IPS-18a (cell line): ENCODE data around the gene SLC43A1.

Source experiments
- H3K27ac ChIP-seq: one replicate; pipeline ENCODE4 v1.5.1; 2013; ENCODE audit warnings: low read length
- H3K27me3 ChIP-seq: one replicate; pipeline ENCODE4 v1.6.1; 2013; ENCODE audit warnings: mild to moderate bottlenecking, low read length; ENCODE audit not compliant: control insufficient read depth, insufficient read depth
- H3K36me3 ChIP-seq: one replicate; pipeline ENCODE4 v1.6.1; 2013; ENCODE audit warnings: low read depth, low read length; ENCODE audit not compliant: control insufficient read depth
- H3K4me1 ChIP-seq: one replicate; pipeline ENCODE4 v1.6.1; 2013; ENCODE audit warnings: low read depth, low read length; ENCODE audit not compliant: control insufficient read depth
- H3K4me3 ChIP-seq: one replicate; pipeline ENCODE4 v1.5.1; 2013; ENCODE audit warnings: low read length
- H3K9ac ChIP-seq: one replicate; pipeline ENCODE4 v1.6.1; 2013; ENCODE audit warnings: mild to moderate bottlenecking, low read length, moderate library complexity
- H3K9me3 ChIP-seq: one replicate; pipeline ENCODE4 v1.6.1; 2013; ENCODE audit warnings: low read depth, low read length; ENCODE audit not compliant: control insufficient read depth

The SLC43A1 gene

GRCh38 chr11:57481915-57482781, 33.4 kb downstream of the SLC43A1 start:
- Histone ChIP-seq H3K4me1 (peaks cover 3% of the 10 kb centered on the region), H3K27me3 (peaks cover 49% of the 10 kb centered on the region), H3K4me3 (peak overlapping the region; percentile 62), H3K9ac (peak overlapping the region; percentile 42), H3K27ac (no peak overlapping the region), H3K36me3 (peaks cover 7% of the 10 kb centered on the region), H3K9me3 (no peaks in the 10 kb centered on the region)

GRCh38 chr11:57481315-57481714, 34.2 kb downstream of the SLC43A1 start:
- peaks cover 3% of the 10 kb centered on the region for H3K4me1 ChIP-seq
- no peak overlapping the region for H3K4me3 ChIP-seq
- H3K9ac ChIP-seq: no peak overlapping the region
- H3K27me3 ChIP-seq: peaks cover 57% of the 10 kb centered on the region
- no peak overlapping the region for H3K27ac ChIP-seq
- peaks cover 7% of the 10 kb centered on the region for H3K36me3 ChIP-seq
- no peaks in the 10 kb centered on the region for H3K9me3 ChIP-seq

GRCh38 chr11:57480409-57481137, 34.9 kb downstream of the SLC43A1 start:
- Histone ChIP-seq H3K9me3 (no peaks in the 10 kb centered on the region), H3K27ac (no peak overlapping the region), H3K36me3 (peaks cover 3% of the 10 kb centered on the region), H3K4me1 (peaks cover 8% of the 10 kb centered on the region), H3K27me3 (peaks cover 64% of the 10 kb centered on the region), H3K4me3 (no peak overlapping the region), H3K9ac (no peak overlapping the region)

- Histone ChIP-seq H3K27me3 (peaks cover 71% of the 10 kb centered on the region), H3K27ac (no peak overlapping the region), H3K36me3 (no peaks in the 10 kb centered on the region), H3K9me3 (no peaks in the 10 kb centered on the region), H3K9ac (no peak overlapping the region), H3K4me1 (peaks cover 9% of the 10 kb centered on the region), H3K4me3 (no peak overlapping the region)
Observed at GRCh38 chr11:57479911-57480310, 35.6 kb downstream of the SLC43A1 start.

GRCh38 chr11:57479021-57479663, 36.4 kb downstream of the SLC43A1 start:
- Histone ChIP-seq H3K4me1 (peaks cover 9% of the 10 kb centered on the region), H3K9me3 (no peaks in the 10 kb centered on the region), H3K36me3 (no peaks in the 10 kb centered on the region), H3K4me3 (no peak overlapping the region), H3K27me3 (peaks cover 75% of the 10 kb centered on the region), H3K9ac (no peak overlapping the region), H3K27ac (no peak overlapping the region)

- Histone ChIP-seq H3K36me3 (no peaks in the 10 kb centered on the region), H3K27ac (no peak overlapping the region), H3K9me3 (no peaks in the 10 kb centered on the region), H3K27me3 (peaks cover 62% of the 10 kb centered on the region), H3K9ac (no peak overlapping the region), H3K4me1 (peaks cover 9% of the 10 kb centered on the region), H3K4me3 (no peak overlapping the region)
Observed at GRCh38 chr11:57477507-57478189, 37.9 kb downstream of the SLC43A1 start.

- Histone ChIP-seq H3K4me1 (peaks cover 9% of the 10 kb centered on the region), H3K4me3 (peak overlapping the region; percentile 41), H3K9ac (no peak overlapping the region), H3K27ac (no peak overlapping the region), H3K9me3 (no peaks in the 10 kb centered on the region), H3K36me3 (no peaks in the 10 kb centered on the region), H3K27me3 (peaks cover 54% of the 10 kb centered on the region)
Observed at GRCh38 chr11:57476757-57477506, 38.6 kb downstream of the SLC43A1 start.

- Histone ChIP-seq H3K36me3 (no peaks in the 10 kb centered on the region), H3K27ac (no peak overlapping the region), H3K9ac (no peak overlapping the region), H3K4me3 (peak overlapping the region; percentile 41), H3K4me1 (peaks cover 9% of the 10 kb centered on the region), H3K9me3 (no peaks in the 10 kb centered on the region), H3K27me3 (peaks cover 48% of the 10 kb centered on the region)
Observed at GRCh38 chr11:57476047-57476756, 39.3 kb downstream of the SLC43A1 start.

GRCh38 chr11:57475671-57476046, 39.8 kb downstream of the SLC43A1 start:
- Histone ChIP-seq H3K27me3 (peaks cover 43% of the 10 kb centered on the region), H3K4me1 (peaks cover 9% of the 10 kb centered on the region), H3K9ac (no peak overlapping the region), H3K4me3 (peak overlapping the region; percentile 41), H3K9me3 (no peaks in the 10 kb centered on the region), H3K36me3 (no peaks in the 10 kb centered on the region), H3K27ac (no peak overlapping the region)

GRCh38 chr11:57475191-57475590, 40.3 kb downstream of the SLC43A1 start:
- no peak overlapping the region for H3K9ac ChIP-seq
- peaks cover 40% of the 10 kb centered on the region for H3K27me3 ChIP-seq
- no peak overlapping the region for H3K27ac ChIP-seq
- no peaks in the 10 kb centered on the region for H3K36me3 ChIP-seq
- H3K9me3 ChIP-seq: no peaks in the 10 kb centered on the region
- H3K4me3 ChIP-seq: no peak overlapping the region
- H3K4me1 ChIP-seq: peaks cover 8% of the 10 kb centered on the region
